ENCODE results near the gene OAT. TPM values are rescaled to one million over a fixed set of nuclear protein-coding genes. Genes with fewer than 3 reads are reported as not detected.

OAT gene
- polyA plus RNA-seq, 4 donors, result 84.9 to 102 (median 88.5) TPM

DNA sequence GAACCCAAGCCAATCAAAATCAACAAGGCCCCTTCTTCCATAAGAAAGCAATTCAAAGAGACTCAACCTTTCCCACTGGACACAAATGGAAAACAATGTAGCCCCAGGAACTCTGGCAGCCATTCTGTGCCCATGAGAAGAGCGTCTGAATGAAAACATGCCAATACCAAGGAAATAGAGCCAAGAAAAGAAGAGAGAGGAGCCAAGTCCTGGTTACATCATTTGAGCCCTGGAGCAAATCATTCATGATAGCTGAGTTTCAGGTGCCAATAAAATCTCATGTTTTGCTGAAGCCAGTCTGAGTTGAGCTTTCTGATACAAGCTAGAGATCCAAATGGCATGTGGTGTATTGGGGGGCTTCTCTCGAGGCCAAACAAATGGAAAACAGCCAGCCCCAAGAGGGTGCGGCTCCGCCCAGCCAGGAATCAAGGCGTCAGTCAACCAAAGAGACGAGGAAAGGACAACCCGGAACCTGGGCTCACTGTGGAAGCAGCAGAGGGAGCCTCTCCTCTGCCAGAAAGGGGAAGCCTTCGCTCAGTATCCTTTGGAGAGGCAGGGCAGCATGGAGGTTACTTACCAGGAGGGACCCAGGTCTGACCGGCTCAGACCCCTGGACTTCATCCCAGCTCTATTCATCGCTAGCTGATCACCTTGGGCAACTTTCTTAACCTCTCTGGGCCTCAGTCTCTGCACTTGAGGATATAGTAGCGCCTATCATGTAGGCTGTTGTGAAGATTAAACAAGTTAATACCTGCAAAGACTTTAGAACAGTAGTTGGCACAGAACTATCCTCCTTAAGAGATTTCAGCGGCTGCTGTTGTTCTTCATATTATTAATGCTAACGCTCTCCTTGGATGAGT, 61.8 kb downstream of the OAT start:
- no peak for DNase-seq (ENCODE audit: low read depth in 4 of 4, low spot score in 2 of 4)

DNA sequence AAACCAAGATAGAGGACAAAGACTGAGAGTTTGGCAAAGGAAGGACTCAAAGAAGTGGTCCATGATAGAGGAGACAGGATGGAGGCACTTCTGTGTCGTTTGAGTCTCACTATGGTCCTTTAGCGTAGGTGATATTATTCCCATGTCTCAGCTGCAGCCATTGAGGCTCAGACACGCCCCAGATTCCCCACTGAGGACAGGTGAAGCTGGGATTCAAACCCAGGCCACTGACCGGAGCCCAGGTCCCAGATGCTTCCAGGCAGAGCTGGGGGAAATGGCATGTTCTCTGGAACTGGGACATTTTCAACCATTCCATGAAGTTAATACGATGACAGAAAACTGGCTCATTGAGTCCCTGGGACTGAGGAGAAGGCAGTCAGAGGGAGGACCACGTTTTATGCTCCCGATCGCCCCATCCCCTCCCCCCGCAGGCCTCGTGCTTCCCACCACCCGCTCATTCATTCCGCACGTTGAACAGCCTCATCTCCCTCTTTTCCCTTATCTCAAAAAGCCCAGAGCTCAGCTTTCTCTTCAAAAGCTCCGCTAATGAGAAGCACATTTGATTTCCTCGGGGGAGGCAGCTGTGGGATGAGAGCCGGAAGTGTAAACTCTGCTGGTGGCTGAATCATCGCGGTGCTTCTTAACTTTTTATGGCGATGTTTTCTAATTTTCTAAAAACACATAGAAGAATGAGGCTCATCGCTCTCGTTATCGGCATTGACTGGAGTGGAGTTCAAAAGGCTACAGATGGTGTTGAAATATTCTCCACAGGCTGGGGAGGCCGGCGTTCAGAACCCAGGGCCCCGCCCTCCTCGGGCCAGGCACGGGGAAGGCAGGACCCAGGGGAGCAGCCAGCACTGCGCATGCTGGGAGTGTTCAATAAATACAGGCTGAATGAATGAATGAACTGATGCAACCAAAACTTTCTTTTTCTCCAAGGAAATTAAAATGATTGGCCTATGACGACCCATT, 64.0 kb downstream of the OAT start:
- DNase-seq (ENCODE audit: low read depth in 4 of 4, low spot score in 2 of 4), result peak in 2 of 4 donors; percentile 43 to 44

DNA sequence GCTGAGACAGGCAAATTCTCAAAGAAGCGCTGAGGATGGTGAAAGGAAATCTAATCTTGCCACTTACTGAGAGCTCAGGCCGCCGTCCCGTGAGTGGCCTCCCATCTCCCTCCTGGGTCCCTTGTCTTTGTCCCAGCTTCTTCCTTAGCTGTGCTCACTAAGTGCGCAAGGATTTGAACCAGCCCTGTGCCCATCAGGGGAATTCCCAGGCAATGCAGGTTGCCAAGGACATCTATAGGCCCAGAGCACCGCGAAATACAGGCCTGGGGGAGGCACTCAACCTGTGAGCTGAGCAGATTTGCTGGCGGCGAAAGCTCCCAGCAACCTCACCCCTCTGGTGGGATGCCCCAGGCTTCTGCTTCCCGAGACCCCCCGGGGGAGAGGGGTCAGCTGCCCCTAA, 64.8 kb downstream of the OAT start:
- no peak for DNase-seq (ENCODE audit: low read depth in 4 of 4, low spot score in 2 of 4)

DNA sequence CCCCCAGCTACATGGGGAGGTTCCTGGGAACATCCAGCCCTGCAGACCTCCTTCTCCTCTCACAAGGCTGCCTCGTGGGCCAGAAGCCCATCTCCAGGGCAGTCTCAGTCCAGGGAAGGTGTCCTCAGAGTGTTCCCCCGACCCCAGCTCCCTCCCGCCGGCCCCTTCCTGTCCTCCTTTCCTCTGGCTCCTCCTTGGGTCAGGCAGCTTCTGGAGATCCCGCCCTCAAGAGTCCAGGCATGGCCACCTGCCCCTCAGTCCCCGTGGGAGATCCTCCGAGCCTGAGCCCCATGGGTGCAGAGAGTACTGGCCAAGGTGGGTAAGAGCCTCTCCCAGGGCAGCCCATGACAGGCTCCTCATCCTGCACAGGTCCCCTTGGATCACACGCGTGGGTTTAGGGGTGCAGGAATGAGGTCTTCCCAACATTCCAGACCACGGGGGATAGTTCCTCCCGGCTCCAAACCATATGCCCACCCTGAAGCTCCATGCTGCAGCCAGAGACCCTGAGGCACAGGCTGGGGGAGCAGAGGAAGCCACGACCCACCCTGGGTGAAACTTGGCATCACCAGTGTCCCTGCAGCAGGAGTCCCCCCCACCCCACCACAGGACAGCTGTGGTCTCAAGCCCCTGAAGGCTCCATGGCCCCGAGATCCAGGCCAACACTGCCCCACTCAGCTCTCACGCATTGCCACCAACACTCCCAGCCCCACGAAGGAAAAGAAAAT, 65.5 kb downstream of the OAT start:
- DNase-seq (ENCODE audit: low read depth in 4 of 4, low spot score in 2 of 4), result no peak

DNA sequence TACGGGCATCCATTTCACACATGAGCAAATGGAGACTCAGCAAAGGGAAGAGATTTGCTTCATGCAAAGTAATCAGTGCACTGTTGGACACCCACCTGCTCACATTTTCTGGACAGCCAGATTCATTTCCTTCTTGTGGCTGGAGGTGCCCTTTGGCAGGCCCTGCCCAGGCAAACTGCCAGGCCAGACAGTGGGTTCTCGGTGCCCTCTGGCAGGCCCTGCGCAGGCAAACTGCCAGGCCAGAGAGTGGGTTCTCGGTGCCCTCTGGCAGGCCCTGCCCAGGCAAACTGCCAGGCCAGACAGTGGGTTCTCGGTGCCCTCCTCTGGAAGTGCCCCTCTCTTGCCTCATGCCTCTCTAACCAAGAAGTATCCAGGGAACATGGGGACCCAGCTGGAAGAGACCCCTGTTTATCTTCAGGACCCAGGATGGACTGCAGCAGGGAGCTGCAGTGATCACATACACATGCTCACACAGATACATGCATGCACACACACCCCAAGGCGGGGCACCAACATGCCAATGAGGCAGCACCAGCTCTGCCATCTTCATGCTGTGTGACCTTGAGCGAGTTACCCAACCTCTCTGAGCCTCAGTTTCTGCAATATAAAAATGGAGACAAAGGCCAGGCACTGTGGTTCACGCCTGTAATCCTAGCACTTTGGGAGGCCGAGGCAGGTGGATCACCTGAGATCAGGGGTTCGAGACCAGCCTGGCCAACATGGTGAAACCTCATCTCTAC, 67.1 kb downstream of the OAT start:
- no peak for DNase-seq (ENCODE audit: low read depth in 4 of 4, low spot score in 2 of 4)

DNA sequence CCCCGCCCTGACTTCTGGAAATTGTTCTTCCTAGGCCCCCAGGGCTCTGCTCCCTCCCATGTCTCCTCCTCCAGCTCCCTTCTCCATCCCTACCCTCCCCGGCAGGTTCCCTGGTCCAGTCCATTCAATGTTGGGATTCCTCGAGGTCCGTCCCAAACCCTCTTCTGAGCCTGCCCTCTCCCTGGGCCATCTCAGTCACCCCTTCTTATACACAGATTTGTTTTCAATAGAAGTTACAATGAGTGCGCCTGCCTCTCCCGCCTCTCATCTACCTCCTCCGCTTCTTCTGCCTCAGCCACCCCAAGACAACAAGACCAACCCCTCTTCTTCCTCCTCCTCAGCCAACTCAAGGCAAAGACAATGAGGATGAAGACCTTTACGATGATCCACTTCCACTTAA, 67.9 kb downstream of the OAT start:
- no peak for DNase-seq (ENCODE audit: low read depth in 4 of 4, low spot score in 2 of 4)

DNA sequence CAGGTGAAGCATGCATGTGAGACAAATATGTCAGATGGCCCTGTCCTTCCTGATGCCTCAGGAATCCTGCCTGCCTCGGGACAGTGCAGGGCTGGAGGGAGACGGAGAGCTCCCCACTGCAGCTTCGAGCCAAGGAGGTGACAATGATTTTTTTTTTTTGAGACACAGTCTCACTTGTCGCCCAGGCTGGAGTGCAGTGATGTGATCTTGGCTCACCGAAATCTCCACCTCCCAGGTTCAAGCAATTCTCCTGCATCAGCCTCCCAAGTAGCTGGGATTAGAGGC, 68.8 kb downstream of the OAT start:
- no peak for DNase-seq (ENCODE audit: low read depth in 4 of 4, low spot score in 2 of 4)

DNA sequence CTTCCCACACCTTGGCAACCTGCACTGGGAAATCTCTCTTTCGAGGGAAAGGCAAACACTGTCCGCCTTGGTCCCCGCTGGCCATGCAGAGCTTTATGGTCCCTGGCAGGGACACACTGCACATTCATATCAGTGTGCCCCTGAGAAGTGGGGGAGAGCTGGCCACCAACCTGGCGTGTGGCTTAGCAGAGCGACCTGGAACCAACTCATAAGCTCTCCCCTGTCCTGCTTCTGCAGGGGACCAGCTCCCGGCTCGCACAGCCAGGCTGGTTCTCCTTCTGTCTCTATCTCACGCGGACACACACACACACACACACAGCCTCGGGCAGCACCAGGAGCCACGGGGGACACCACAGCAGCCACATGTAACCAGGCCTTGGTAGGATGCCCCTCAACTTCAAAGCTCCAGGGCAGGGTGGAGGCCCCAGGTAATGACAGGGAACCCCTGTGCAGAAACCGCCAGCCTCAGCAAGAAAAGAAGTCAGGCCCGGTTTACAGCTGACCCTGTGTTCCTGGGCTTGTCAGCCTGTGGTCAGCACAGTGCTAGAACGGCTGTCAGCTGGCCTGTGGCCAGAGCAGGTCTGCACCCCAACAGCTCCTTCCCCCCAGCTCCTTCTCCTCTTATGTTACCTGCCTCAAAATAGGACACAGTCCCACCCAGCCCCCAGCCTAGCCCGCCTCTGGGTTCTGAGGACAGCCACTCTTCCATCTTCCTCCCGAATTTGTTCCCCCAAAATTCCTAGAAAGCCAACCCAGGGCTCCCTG, 69.3 kb downstream of the OAT start:
- no peak for DNase-seq (ENCODE audit: low read depth in 4 of 4, low spot score in 2 of 4)

DNA sequence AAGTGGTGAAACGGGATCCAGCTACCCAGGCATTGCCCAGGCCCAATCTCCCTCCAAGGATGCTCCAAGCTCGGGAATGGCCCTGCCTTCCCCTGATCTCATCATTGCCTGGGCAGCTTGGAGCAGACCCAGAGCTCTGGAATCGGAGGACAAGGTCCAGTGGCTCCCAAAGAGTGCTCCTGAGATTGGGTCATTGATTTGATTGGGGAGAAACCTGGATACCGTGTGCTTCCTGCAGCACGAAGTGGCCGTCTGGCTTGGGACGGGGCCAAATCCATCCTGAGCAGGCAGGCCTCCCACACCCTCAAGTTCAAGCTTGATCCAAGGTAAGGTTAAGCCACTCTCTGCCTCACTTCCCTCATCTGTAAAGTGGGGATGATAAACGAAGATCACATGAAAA, 69.9 kb downstream of the OAT start:
- DNase-seq (ENCODE audit: low read depth in 4 of 4, low spot score in 2 of 4), result no peak

DNA sequence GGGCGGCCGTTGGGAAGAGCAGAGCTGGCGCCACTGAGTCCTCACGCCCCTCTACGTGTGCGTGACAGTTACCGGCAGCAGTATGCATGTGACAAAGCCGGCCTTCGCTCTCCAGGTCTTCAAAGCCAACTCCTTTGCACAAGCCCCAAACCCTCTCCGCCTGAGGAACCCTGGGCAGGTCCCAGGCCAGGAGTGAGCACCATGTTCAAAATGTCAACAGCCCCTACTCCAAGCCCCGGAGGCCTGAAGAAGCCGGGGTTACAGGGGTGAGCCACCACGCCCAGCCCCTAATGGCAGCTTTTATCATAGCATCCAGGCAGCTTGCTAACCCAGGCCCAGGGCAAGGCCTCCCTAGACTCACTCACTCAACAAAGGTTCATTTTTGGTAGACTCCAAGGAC, 70.8 kb downstream of the OAT start:
- no peak for DNase-seq (ENCODE audit: low read depth in 4 of 4, low spot score in 2 of 4)

Other genes with a start within 250 kb of the OAT start
- under 1 TPM in 2 of 4 donors, not detected in 2; 0.03 to 0.06 TPM for gene NKX1-2, start 31.1 kb upstream of the OAT start, polyA plus RNA-seq (ENCODE audit: insufficient read length in 4 of 4)
- gene LHPP, start 42.9 kb upstream of the OAT start, polyA plus RNA-seq (ENCODE audit: insufficient read length in 4 of 4), result 10 to 100 TPM; 18.7 to 26.4 (median 22.0) TPM

Measured in left renal cortex interstitium (tissue), 4 donors.